Right hindlimb (tissue), 1 donor: ENCODE measurements around the gene SULT4A1.

Experiments
- DNase-seq: peaks from one replicate; pipeline ENCODE4 v3.0.0-alpha.2; 2018

Gene SULT4A1

GRCh38 chr22:43827003-43827735, 35.1 kb downstream of the SULT4A1 start:
- DNase-seq, result no peak

- peak; percentile 63 for DNase-seq
Observed at GRCh38 chr22:43826142-43827002, 35.9 kb downstream of the SULT4A1 start.

- DNase-seq, result no peak
Observed at GRCh38 chr22:43825651-43826050, 36.7 kb downstream of the SULT4A1 start.

GRCh38 chr22:43824724-43825420, 37.4 kb downstream of the SULT4A1 start:
- no peak for DNase-seq

GRCh38 chr22:43823911-43824665, 38.2 kb downstream of the SULT4A1 start:
- no peak for DNase-seq

GRCh38 chr22:43823353-43823908, 38.9 kb downstream of the SULT4A1 start:
- no peak for DNase-seq

- DNase-seq, result no peak
Observed at GRCh38 chr22:43821606-43822425, 40.5 kb downstream of the SULT4A1 start.

GRCh38 chr22:43820651-43821305, 41.5 kb downstream of the SULT4A1 start:
- DNase-seq, result no peak

GRCh38 chr22:43819931-43820640, 42.2 kb downstream of the SULT4A1 start:
- no peak for DNase-seq

GRCh38 chr22:43819421-43819921, 42.8 kb downstream of the SULT4A1 start:
- DNase-seq, result no peak

- no peak for DNase-seq
Observed at GRCh38 chr22:43818981-43819380, 43.3 kb downstream of the SULT4A1 start.

- no peak for DNase-seq
Observed at GRCh38 chr22:43817402-43817801, 44.9 kb downstream of the SULT4A1 start.

- no peak for DNase-seq
Observed at GRCh38 chr22:43814264-43814663, 48.0 kb downstream of the SULT4A1 start.

- DNase-seq, result no peak
Observed at GRCh38 chr22:43812890-43813289, 49.4 kb downstream of the SULT4A1 start.

GRCh38 chr22:43812149-43812842, 50.0 kb downstream of the SULT4A1 start, which contains the start of gene EFCAB6:
TSS of gene EFCAB6 (minus strand) at chr22:43812305. CDS start at chr22:43782318, 29,987 bp downstream.
- DNase-seq, result peak; percentile 95

- no peak for DNase-seq
Observed at GRCh38 chr22:43811777-43812148, 50.5 kb downstream of the SULT4A1 start.

GRCh38 chr22:43802897-43803495, 59.3 kb downstream of the SULT4A1 start:
- DNase-seq, result no peak

- DNase-seq, result no peak
Observed at GRCh38 chr22:43800970-43801369, 61.3 kb downstream of the SULT4A1 start.

GRCh38 chr22:43798492-43798891, 63.8 kb downstream of the SULT4A1 start:
- no peak for DNase-seq
